HG03457 (cell line): ENCODE measurements around the gene SGIP1.

Source experiments
- ATAC-seq: cut with Tn5 transposase; IDR thresholded peaks from one replicate; pipeline ENCODE4 v1.9.1; 2021; ENCODE audit warnings: moderate number of reproducible peaks; ENCODE audit not compliant: unreplicated experiment

The SGIP1 gene, protein sequence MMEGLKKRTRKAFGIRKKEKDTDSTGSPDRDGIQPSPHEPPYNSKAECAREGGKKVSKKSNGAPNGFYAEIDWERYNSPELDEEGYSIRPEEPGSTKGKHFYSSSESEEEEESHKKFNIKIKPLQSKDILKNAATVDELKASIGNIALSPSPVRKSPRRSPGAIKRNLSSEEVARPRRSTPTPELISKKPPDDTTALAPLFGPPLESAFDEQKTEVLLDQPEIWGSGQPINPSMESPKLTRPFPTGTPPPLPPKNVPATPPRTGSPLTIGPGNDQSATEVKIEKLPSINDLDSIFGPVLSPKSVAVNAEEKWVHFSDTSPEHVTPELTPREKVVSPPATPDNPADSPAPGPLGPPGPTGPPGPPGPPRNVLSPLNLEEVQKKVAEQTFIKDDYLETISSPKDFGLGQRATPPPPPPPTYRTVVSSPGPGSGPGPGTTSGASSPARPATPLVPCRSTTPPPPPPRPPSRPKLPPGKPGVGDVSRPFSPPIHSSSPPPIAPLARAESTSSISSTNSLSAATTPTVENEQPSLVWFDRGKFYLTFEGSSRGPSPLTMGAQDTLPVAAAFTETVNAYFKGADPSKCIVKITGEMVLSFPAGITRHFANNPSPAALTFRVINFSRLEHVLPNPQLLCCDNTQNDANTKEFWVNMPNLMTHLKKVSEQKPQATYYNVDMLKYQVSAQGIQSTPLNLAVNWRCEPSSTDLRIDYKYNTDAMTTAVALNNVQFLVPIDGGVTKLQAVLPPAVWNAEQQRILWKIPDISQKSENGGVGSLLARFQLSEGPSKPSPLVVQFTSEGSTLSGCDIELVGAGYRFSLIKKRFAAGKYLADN

DNA sequence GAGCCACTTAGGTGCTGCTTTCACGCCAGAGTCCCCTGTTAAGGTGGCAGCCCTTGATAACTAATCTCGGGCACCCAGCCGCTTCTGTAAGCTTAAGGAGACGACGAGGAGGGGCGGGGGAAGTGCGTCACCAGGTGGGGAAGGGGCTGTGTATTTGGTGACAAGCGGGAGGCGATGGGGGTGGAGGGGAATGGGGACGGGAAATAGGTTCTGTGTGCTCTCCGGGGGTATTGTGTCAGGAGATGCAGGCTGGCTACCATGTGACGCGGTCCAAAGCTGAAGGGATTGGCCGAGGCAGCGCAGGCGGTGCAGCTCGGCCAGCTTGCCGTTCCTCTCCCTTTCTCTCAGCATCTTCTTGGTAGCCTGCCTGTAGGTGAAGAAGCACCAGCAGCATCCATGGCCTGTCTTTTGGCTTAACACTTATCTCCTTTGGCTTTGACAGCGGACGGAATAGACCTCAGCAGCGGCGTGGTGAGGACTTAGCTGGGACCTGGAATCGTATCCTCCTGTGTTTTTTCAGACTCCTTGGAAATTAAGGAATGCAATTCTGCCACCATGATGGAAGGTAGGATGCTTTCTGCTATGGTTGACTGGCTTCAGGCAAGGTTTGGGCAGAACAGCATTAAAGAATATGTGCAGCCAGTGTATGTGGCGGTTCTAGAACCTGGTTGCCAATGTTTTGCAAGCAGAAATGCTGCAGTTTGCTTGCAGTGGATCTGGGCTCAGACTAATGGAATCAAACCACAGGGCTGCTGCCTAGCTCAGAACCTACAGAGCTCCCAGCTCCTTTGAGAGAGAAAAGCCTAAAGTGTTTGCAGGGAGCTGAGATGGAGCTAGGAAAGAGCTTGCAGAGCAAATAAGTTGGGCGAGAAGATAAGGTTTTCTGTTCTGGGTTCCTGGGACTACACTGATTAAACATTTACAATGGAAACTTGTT is at the start of gene SGIP1:
SGIP1 (plus strand) TSS at position 350 of the 937 bp plus-strand sequence; CDS start at position 556, 206 bp downstream.
- ATAC-seq, result no peak

DNA sequence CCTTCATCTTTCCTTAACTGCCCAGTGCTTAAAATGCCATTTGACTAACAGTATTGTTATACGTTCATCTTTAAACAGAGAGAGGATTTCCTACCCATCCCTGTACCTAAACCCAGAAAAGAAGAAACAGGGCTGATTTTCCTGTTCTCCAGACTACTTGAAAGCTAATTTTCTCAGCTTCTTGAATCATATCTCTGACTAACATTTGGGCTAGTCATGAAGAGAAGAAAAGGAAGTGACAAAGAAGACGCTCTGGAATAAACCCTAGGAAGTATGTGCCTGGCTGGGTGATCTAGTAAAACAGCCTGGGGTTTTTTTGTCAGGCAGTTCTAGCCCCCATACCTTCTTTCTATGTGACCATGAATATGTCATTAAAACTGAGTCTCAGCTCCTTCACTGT is 44.8 kb upstream of the SGIP1 start:
- ATAC-seq, result no peak

DNA sequence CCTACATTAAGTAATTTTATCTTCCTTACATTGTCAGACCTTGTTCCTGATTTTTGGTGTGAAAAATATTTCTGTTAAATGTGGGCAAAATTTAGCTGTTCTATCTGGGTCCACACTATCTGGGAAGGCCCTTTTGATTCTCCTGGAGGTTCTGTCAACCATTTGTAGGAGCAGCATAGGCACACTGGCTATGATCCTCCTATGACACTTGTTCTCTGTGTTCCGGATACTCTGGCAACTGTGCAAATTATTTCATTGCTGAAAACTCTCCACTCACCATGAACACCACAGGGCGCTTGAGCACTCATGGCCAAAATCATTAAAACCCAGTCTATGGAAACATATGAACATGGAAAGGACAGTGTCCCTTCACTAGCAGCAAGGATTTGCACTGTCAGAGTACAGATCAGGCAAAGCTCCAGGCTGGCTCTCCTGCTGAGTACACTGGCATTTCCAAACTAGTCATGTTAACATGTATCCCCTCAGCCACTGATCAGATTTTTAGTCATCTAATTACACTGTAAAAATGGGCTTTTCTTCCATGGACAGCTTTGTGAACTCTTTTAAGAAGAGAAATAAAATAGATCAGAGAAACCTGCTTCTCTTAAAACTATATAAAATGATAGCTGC is 43.9 kb upstream of the SGIP1 start:
- no peak for ATAC-seq

DNA sequence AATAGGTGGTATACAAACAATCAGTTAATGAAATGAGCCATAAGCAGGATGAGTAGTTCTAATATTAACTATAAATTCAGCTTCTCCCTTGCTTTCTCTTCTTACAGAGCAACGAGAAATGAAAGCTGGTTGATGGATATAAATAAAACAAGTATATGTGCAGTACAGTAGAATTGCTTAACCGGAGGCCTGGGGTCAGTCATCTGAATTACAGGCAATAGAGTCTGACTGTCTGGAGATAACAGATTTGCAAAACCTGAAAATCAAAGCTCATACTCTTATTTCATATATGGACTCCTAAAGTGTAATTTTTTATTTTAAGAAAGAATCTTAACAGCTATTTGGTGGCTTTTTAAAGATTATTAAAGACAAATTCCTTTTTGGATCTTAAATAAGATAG is 43.1 kb upstream of the SGIP1 start:
- ATAC-seq, result no peak

DNA sequence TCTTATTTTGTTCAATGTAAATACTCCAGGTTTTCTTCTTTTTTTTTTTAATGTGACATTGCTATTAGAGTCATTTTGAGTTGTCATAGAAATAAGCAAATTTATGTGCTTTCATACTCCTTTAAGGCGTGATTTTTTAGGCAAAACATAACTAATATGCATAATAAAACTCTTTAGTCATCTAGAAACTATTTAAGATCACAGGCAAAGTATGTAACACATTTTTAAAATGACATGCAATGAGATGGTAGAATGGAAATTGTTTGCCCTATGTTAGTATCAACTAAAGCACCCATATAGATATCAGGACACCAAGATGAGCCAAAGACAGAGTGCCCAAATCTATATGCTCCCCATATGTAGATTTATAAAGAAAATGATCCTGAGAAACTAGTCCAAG is 41.5 kb upstream of the SGIP1 start:
- ATAC-seq, result no peak

DNA sequence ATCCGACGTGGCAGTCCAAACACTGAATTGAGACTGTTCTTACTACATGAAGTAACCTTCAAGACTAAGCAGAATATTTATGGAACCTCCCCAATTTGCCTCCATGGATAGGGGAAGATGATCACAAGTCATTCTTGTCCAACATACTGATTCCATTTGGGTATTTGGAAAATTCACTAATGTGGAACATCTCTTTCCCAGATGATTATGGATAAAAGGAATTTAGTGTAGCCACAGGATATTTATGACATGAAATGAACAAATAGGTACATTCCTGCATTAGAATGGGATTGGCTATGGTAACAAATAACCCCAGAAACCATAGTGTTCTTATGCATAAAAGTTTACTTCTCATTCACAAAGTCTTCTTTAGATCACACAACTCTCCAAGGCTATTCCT is 40.2 kb upstream of the SGIP1 start:
- ATAC-seq, result no peak

DNA sequence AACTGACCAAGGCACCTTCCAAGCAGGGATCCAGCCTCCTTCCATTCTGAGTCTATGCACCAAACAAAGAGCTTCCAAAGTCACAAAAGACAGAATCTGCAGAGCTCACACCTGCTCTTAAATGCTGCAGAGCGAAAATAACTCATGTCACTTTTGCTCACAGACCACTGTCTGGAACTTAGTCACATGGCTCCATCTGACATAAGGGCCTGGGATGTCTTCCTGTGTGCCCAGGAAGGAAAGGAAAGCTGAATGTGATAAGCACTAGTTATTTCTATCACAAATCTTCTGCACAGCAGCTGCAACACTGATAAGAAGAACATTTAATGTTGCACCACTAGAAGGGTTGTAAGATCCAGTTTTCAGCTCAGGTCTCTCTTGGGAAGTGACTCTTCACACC is 39.5 kb upstream of the SGIP1 start:
- ATAC-seq, result no peak

DNA sequence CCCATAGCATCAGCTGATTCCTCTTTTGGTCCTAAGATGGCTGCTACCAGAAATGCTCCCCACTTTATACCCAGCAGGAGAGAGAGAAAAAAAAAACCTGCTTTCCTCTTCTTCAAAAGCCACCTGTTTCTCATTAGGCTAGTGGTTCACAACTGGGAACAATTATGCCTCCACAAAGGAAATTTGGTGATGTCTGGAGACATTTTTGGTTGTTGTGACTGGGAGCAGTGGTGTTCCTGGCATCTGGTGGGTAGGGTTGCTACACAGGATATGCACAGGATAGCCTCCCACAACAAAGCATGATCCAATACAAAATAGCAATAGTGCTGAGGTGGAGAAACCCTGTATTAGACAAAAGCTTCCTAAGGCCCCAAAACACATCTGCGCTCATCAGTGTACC is 38.5 kb upstream of the SGIP1 start:
- ATAC-seq, result no peak

DNA sequence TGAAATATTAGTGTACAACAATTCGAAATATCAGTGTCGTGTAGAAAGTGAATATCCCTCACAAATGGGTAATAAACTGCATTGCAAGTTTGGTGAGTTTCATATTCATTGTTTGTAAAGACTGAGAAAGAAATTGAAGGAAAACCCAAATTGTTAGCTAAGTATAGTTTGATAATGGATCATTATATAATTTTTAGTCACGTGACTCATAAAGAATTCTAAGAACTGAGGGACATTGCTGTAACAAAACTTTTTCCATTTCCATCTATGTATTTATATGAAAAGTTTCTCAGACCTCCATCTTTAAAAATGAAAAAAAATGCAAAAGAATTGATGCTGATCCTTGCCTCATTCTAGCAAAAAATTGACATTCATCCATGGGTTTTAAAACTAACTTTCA is 36.0 kb upstream of the SGIP1 start:
- ATAC-seq, result no peak

DNA sequence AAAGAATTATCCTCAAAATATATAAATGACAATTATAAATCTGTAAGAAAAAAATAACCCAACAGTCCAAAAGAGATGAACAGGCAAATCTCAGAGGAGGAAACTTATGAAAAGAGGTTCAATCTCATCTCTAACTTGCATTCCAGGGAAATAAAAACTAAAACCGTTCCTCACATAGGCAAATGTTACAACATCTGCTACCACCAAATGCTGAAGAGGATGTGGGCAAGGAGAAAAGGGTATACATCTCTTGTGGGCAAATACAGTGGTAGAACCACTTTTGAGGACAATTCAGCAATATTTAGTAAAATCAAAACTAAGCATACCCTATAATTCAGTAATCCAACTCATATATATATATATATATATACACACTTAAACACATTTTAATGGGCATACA is 33.7 kb upstream of the SGIP1 start:
- ATAC-seq, result no peak

DNA sequence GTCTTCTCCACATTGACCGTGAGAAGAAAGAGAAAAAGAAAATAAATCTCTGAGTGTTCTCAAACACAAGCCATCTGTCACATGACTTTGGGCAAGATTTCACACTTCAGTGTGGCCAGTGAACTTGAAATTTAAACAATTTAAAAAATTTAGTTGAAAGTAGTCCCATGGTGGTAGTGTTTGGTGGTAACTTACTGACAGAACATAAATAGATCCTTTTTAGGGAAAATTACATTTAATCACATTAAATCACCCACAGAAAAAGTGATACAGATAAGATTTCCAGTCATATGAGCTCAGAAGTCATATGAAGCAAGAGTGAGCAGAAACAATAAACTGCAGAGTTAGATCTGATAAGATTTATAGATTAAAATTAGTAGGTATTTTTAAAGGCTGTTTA is 31.9 kb upstream of the SGIP1 start:
- no peak for ATAC-seq

DNA sequence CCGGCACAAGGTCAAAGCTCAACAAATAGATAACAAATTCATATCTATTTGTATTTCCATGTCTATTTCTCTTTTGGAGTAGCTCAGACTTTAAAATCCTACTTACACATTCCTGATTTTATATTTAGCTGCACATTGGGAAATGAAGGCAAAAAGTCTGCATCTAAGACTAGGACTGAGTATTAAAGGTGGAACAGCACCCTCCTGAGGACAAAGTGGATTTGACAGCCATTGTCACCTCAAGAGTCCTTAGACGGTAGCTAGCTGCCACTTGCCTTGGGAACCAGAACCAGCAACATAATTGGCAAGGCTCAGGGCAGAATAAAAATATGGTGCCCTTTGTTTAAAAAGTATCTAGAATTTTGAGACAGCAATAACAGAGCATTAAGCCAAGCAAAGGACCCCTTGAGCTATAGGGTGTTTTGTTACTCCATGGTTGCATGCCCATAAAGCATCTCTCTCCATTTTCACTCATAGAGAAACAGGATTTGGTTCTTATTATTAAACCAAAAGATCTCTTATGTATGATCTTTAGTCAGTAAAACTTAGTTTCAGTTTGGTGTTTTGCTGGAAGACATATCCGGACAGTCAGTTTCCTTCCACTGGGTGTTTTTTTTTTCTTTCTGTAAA is 30.0 kb upstream of the SGIP1 start:
- peak; percentile 67 for ATAC-seq

DNA sequence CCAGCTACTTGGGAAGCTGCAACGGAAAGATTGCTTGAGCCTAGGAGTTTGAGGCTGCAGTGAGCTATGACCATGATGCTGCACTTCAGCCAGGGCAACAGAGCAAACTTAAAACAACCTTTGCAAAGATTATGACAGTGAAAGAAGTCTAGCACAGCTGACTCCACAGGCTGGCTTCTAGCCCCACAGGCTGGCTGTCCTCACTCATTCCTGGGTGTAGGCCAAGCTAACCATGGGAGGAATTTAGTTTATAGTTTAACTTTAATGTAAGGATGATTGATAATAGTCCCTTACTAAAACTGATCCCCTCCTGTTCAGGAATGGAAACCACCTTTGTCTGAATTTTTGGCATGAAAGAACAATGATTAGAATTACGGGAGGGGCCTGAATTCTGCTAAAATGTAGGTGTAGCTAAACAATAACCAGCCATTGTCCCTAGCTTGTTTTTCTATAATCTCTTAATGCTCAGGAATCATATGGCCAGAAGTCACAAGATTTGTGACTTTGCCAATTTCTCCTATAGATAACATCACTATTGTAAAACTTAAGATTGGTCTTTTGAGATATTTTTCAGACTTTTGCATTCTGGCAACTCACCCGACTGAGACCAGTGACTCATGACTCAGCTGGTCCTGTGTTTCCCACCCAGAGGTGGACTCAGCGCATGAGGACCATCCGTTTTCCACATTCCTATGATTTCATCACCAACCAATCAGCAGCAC is 28.1 kb upstream of the SGIP1 start:
- ATAC-seq, result no peak

DNA sequence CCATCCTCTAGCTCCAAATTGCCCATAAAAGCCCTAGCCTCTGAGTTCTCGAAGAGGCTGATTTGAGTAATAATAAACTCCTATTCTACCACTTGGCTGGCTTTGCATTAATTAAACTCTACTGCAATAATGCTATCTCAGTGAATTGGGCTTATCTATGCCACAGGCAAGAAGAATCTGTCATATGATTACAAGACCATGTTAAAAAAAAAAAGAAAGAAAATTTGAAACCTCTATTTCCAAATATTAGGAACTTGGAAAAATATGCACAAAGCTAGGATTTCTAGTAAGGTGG is 27.6 kb upstream of the SGIP1 start:
- ATAC-seq, result no peak

DNA sequence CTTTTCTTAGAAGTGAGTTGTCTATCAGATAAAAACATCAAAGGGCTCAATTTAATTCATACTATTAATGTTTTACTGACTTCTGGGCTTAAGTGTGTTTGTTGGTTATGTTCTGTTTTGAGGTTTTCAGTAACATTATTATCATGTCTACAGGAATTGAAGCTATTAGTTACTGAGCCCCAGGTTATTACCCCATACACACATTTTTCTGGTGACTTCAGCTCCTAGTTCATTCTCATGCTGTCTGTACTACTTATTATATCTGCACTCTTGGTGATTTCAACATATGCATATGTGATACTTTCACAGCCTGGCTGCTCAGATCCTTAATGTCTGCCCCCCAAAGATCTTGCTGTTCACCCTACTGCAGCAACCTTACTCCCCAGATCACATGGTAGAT is 27.0 kb upstream of the SGIP1 start:
- no peak for ATAC-seq

DNA sequence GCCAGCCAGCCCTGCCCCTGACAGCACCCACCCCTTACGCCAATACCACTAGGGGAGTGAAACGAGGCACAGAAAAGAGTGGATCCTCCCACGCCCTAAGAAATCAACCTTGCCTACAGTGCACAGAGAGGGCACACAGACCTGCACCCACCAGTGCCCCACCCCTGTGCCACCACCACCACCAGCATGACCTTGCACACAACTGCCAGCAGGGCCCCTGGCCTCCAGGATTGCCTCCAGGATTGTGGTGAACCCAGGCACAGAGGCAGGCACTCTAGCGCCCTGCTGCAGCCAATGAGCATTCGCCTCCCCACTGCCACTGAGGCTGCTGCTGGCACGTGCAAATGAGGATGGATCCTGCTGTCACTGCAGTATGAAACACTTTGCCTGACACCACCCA is 23.5 kb upstream of the SGIP1 start:
- ATAC-seq, result no peak

DNA sequence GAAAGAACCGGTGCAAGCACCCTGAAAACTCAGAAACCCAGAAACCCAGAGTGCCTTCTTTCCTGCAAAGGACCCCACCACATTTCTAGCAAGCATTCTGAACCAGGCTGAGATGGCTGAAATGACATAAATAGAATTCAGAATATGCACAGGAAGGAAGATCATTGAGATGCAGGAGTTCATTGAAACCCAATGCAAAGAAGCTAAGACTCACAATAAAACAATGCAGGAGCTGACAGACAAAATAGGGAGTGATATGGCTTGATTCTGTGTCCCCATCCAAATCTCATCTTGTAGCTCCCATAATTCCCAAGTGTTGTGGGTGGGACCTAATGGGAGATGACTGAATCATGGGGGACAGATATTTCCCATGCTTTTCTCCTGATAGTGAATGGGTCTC is 22.8 kb upstream of the SGIP1 start:
- ATAC-seq, result no peak

DNA sequence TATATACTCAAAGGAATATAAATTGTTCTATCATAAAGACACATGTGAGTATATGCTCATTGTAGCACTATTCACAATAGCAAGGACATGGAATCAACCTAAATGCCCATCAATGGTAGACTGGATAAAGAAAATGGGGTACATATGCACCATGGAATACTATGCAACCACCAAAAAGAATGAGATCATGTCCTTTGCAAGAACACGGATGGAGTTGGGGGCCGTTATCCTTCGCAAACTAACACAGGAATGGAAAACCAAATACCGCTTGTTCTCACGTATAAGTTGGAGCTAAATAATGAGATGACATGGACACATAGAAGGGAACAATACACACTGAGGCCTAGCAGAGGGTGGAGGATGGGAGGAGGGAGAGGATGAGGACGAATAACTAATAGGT is 16.0 kb upstream of the SGIP1 start:
- no peak for ATAC-seq

DNA sequence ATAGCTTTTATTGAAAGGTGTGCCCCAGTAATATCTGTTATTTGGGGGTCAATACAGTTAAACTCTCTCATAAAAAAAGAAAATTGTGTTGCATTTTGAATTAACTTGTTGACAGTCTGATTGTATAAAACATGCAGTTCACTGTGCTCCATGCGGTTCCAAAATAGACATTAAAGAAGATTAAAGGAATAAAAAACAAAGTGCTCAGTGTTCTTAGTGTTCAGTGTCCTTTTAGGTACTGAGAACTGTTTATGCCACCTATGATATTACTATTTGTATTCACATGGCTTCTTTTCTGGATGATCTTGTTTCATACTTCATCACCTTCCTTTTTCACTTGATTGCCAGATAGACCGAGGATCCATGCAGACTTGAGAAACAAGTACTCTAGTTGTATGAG is 15.3 kb upstream of the SGIP1 start:
- ATAC-seq, result no peak

DNA sequence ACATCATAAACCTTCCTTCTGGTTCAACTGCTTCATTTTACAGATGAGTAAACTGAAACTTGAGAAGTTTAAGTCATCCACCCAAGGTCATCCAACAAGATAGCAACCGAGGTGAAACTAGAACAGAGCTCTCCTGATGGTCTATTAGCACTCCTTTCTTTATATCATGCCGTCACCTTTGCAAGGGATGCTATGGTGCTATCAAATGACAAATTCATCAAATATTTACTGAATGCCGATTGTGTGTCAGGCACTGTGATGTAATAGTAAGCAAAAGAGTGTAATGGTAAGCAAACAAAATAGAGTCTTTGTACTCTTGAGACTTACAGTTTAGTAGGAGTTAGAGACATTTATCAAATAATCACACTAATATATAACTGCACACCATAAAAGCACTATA is 14.0 kb upstream of the SGIP1 start:
- ATAC-seq, result no peak
